NCI-H2107 treated with DMSO at 0.1 percent for 48 hours (cell line): ENCODE data around the gene NEK11.
"Not testable (repeated sequence)": the region's sequence is repeated elsewhere in the genome, so short reads cannot be mapped to it uniquely, and the experiment has no call there.

Experiments used
- DNase-seq: peaks from one replicate; lab custom pipeline; 2025; ENCODE audit not compliant: unreplicated experiment; lab: John Stamatoyannopoulos, UW

The NEK11 gene

DNA sequence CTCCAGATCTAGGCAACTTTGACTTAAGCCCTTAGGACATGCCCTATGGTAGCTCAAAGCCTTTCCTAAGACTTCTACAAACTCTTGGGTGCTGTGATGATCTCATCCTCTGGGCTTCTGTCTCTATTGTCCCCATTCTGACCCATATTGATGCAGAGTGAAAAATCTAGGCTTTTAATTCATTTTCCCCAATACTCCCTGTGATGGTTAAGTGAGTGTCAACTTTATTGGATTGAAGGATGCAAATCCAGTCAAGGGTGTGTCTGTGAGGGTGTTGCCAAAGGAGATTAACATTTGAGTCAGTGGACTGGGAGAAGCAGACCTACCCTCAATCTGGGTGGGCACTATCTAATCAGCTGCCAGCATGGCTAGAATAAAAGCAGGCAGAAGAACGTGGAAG is 257.6 kb downstream of the NEK11 start:
- no peak for DNase-seq

DNA sequence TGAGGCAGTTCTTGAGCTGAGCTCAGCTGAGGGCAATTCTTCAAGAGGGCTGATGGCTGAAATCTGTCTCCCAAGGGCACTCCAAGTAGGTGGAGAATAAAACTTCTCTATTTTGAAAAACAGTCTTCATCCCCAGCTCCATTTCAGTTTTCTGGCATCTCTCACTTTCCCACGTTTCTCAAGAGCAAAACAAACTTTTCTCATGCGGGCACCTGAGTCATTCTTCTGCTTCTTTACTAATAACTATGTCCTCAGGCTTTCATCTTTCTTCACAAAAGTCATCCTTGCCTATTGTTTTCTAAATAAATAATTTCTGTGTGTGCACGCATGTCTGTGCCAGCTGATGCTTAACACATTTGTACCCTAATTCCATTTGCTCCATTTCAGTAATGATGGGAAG is 258.8 kb downstream of the NEK11 start:
- no peak for DNase-seq

- DNase-seq = no peak
Measured at GRCh38 chr3:131299836-131300235, 273.2 kb downstream of the NEK11 start.

DNA sequence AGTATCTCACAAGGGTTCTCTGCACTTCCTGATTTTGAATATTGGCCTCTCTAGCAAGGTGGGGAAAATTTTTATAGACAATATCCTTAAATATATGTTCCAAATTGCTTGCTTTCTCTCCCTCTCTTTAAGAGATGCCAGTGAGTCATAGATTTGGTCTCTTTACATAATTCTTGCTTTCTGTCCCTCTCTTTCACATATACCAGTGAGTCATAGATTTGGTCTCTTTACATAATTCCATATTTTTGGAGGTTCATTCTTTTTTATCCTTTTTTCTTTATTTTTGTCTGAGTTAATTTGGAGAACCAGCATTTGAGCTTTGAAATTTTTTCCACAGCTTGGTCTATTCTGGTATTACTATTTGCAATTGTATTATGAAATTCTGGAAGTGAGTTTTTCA is 277.2 kb downstream of the NEK11 start:
- DNase-seq = no peak

- DNase-seq = no peak
Measured at GRCh38 chr3:131304890-131305289, 278.2 kb downstream of the NEK11 start.

DNA sequence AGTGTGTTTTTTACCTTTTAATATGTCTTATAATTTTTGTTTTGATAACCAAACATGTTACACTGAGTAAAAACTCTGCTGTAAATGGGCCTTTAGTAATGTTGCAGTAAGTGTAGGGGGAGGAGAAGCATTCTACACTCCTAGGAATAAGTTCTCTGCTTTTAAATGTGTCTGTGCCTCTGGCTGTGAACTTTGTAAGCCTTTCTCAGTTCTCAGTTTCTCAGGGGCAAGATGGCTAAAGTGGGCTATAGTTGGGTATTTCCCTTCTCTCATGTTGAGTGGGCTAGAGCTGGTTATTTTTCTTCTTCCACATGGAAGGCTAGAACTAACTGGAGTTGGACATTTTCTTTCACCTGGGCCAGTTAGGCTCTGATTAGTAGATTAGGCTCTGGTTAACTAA is 279.6 kb downstream of the NEK11 start:
- DNase-seq = no peak

DNA sequence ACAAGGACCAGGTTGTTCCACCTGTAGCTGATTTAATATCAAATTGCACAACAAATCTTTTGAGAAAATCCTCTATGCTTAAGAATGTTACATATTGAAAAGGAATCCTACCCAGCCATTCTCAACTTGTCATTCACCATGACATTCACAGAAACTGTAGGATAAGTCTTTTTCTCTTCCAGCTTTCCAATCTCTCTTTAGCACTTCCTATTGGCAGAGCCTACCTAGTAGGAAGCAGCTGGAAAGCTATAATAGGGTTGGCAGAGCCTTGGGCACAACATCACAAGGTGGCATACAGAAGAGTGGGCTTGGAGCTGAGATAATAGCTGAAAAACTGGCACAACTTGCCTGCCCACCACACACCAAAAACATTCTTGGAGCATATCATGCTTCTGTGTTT is 287.6 kb downstream of the NEK11 start:
- DNase-seq = no peak

DNA sequence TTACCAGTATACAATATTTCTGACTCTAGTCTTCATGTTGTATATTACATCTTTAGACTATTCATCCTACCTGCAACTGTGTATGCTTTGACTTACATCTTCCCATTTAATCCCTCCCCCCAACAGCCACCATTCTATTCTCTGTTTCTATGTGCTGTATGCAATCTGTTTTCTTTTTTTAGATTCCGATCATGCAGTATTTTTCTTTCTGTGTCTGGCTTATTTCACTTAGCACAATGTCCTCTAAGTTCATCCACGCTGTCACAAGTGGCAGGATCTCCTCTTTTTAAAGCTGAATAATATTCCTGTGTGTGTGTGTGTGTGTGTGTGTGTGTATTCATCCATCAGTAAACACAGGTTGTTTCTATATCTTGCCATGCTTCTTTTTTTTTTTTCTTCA is 288.5 kb downstream of the NEK11 start:
- DNase-seq = no peak

- no peak for DNase-seq
Measured at GRCh38 chr3:131317667-131318066, 291.0 kb downstream of the NEK11 start.

GRCh38 chr3:131323014-131323413 is 296.3 kb downstream of the NEK11 start:
- no peak for DNase-seq

- DNase-seq = no peak
Measured at GRCh38 chr3:131323792-131324191, 297.1 kb downstream of the NEK11 start.

DNA sequence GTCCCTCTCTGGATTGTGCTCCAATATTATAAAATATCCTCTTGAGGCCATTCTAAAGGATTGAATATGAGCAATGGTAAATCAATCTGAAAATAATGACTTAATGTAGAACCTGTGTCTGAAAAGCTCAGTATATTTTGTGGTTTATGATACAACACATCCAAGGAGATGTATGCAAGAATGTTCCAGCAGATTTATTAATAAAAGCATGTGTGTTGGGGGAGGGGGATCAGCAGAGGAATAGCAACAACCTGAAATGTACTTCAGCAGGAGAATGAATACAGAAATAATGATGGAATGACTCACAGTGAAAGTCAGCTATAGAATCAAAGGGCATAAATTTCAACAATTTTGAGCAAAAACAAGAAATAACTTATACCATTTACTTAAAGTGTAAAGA is 298.2 kb downstream of the NEK11 start:
- DNase-seq = no peak

GRCh38 chr3:131326307-131326706 is 299.6 kb downstream of the NEK11 start:
- DNase-seq = no peak

DNA sequence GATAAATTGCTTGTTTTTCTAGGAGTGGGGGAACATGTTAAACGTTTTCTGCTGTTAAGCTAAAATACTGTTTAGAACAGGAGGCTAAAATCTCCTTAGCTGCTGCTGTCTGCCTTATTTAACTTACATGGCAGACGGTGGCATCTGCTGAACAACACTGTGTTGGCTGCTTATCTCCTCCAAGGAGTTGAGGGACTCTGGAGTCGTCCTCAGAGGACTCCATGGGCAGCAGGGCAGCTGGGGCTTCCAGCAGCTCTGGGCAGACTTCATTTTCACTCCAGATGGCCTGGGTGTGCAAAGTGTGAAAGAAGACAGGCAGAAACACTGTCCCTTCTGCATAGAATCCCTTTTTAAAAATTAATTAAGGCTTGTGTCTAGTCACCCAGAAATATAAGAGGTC is 302.0 kb downstream of the NEK11 start:
- DNase-seq = no peak

DNA sequence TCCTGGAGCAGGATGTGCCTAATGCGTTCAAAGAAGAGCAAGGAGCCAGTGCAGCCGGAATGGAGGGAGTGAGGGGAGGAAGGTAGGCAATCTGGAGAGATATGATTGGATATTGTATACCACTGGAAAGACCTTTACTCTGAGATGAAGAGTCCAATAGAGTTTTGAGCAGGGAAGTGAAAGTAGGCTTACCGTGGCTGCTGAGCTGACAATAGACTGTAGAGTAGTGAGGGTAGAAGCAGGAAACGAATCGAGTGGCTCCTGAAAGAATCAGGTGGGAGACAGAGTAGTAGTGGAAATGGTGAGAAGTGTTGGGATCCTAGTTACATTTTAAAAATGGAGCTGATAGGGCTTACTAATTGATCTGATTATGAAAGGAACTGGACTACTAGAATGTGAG is 303.1 kb downstream of the NEK11 start:
- no peak for DNase-seq

DNA sequence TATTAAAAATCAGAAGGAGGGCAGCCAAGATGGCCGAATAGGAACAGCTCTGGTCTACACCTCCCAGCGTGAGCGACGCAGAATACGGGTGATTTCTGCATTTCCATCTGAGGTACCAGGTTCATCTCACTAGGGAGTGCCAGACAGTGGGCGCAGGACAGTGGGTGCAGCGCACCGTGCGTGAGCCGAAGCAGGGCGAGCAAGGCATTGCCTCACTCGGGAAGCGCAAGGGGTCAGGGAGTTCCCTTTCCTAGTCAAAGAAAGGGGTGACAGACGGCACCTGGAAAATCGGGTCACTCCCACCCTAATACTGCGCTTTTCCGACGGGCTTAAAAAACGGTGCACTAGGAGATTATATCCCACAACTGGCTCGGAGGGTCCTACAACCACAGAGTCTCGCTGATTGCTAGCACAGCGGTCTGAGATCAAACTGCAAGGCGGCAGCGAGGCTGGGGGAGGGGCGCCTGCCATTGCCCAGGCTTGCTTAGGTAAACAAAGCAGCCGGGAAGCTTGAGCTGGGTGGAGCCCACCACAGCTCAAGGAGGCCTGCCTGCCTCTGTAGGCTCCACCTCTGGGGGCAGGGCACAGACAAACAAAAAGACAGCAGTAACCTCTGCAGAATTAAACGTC is 304.9 kb downstream of the NEK11 start:
- not testable (repeated sequence) for DNase-seq

DNA sequence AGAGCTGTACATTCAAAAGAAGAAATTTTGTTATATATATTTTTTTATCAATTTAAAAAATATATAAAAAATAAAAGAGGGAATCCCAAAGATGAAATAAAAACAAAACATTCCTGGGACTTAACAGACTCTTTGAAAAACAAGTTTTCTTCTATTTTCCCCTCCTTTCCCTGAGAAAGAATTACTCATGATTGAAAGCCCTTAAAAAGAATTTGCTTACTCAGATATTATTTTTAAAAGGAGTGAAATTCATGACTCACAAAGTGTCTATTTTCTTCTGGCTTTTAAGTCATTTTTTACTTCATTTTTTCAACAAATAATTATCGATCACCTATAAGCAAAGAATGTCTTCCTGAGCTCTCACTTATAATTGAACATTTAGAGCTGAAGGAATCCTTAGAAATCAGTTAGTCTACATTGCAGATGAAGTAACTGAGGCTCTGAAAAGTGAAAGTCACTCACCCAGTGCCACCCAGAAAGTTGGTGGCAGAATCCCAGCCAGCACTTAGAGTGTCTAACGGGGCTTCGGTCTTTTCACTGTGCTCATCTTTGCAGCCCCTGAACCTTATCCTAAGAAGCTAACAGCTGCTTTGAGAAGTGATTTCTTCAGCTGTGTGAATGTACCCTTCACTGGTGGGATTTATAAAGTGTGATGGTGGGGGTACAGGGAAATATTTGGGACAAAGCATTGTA is 312.4 kb downstream of the NEK11 start:
- no peak for DNase-seq

GRCh38 chr3:131341761-131342160 is 315.1 kb downstream of the NEK11 start:
- no peak for DNase-seq

GRCh38 chr3:131348911-131349310 is 322.2 kb downstream of the NEK11 start:
- no peak for DNase-seq

GRCh38 chr3:131349454-131349853 is 322.8 kb downstream of the NEK11 start:
- DNase-seq = no peak

DNA sequence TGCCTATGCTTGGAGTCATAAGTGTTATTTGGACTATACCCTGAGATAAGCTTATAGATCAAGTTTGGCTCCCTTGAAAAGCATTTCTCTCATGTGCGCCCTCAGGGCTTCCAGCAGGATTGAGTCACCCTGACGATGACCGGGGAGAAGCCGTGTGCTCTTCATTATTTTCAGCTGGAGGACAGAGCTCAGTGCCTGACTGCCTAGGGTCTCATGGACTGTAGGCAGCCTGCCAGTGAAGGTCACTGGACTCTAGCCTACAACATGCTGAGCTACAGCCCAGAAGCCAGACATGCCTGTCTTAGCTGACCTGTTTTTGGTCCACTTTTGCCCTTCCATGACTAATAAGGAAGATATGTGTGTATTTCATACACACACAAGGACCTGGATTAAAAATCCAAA is 323.3 kb downstream of the NEK11 start:
- no peak for DNase-seq

DNA sequence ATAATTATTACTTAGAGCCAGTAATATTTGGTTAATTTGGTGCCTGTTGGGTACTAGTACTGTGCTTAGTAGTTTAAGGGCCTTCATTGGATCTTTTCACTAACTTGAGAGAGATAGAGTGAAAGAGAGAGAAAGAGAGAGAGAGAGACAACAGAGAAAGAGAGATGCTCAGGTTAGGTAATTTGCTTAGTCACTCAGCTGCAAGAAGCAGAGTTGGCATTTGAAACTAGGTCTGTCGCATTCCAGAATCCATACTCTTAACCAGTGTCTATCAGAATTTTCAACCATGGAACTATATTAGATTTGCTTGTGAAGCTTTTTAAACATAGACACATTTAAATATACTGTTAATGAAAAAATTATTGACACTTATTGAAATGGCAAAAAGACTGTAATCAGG is 323.8 kb downstream of the NEK11 start:
- DNase-seq = no peak
